ENCODE data around the gene MCTP1.

Gene MCTP1

GRCh38 chr5:95283761-95284571 is 928 bp downstream of the MCTP1 start:
- DNase-seq (ENCODE audit: low read depth in 1 of 2, low spot score in 1 of 2): peak in 1 of 2 experiments; percentile 14
- TF ChIP-seq SPI1 (IDR thresholded peaks at IDR 0.05; ENCODE audit: borderline replicate concordance, low read depth): no peak
- no peak for TF ChIP-seq REST (IDR thresholded peaks at IDR 0.05; ENCODE audit: insufficient replicate concordance, low read depth)
- TF ChIP-seq POLR2AphosphoS5 (IDR thresholded peaks at IDR 0.05; ENCODE audit: low read depth): no peak
- TF ChIP-seq, protein P1, sequence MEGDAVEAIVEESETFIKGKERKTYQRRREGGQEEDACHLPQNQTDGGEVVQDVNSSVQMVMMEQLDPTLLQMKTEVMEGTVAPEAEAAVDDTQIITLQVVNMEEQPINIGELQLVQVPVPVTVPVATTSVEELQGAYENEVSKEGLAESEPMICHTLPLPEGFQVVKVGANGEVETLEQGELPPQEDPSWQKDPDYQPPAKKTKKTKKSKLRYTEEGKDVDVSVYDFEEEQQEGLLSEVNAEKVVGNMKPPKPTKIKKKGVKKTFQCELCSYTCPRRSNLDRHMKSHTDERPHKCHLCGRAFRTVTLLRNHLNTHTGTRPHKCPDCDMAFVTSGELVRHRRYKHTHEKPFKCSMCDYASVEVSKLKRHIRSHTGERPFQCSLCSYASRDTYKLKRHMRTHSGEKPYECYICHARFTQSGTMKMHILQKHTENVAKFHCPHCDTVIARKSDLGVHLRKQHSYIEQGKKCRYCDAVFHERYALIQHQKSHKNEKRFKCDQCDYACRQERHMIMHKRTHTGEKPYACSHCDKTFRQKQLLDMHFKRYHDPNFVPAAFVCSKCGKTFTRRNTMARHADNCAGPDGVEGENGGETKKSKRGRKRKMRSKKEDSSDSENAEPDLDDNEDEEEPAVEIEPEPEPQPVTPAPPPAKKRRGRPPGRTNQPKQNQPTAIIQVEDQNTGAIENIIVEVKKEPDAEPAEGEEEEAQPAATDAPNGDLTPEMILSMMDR (IDR thresholded peaks at IDR 0.05; ENCODE audit: insufficient read depth, low read length): no peak
- TF ChIP-seq GABPA (IDR thresholded peaks at IDR 0.05; ENCODE audit: low read depth): no peak
- Histone ChIP-seq H3K4me3 (replicated peaks; ENCODE audit: insufficient read depth, low read length) (peak overlapping the region; percentile 57), H3K27me3 (ENCODE audit: insufficient read depth, poor library complexity, severe bottlenecking) (peaks cover 11% of the 10 kb centered on the region), H3K27ac (replicated peaks) (no peak overlapping the region)

DNA sequence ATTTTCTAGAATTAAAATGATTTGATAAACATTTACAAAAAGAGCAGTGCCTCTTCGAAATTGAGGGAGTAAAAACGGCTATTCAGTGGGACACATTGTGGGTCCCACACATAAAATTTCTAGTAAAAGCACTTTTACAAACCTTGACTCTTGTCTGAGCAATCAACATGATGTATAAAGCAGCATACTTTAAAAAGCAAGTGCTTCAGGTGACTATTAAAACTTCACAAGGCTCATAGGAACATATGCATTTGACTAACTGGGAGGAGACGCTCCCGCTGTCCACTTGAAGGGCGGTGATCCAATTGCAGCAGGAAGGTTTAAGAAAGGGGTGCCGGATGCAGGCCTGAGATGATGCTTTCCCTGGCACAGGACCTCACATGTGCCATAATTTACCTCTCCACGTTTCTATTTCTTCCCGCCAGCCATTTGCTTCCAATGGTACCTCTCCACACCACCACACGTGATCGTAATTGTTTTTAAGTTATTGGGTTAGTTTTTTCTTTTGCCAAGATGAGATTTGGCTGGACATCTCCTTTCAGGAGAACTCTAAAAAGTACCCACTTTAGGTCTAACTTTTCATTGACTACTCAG is 1.8 kb downstream of the MCTP1 start:
- DNase-seq (ENCODE audit: low read depth in 1 of 2, low spot score in 1 of 2): no peak
- no peak for TF ChIP-seq GABPA (IDR thresholded peaks at IDR 0.05; ENCODE audit: low read depth)
- no peak for TF ChIP-seq REST (IDR thresholded peaks at IDR 0.05; ENCODE audit: insufficient replicate concordance, low read depth)
- TF ChIP-seq, protein P1 (IDR thresholded peaks at IDR 0.05; ENCODE audit: insufficient read depth, low read length): no peak
- TF ChIP-seq POLR2AphosphoS5 (IDR thresholded peaks at IDR 0.05; ENCODE audit: low read depth): no peak
- TF ChIP-seq SPI1 (IDR thresholded peaks at IDR 0.05; ENCODE audit: borderline replicate concordance, low read depth): no peak
- Histone ChIP-seq H3K27ac (replicated peaks) (no peak overlapping the region), H3K4me3 (replicated peaks; ENCODE audit: insufficient read depth, low read length) (no peak overlapping the region), H3K27me3 (ENCODE audit: insufficient read depth, poor library complexity, severe bottlenecking) (peaks cover 11% of the 10 kb centered on the region)

DNA sequence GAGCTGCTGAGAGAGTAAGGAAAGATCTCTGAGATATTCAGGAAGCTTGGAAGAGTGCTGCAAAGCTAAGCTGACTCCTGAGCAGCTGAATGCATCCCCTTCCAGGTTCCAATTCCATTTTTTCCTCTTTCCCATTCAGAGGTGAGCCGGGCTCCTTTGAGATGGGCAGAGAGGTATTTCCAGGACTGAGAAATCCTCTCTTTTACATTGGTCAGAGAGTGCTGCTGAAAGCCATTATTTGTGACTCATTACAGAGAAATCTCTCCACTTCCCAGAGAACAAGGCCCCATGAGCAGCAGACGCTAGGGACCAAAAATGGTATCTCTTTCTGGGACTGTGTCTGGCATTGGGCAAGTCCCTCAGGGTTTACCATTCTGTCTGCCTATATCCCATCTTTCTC is 3.7 kb downstream of the MCTP1 start:
- Histone ChIP-seq H3K27me3 (ENCODE audit: insufficient read depth, poor library complexity, severe bottlenecking) (peaks cover 11% of the 10 kb centered on the region), H3K4me3 (replicated peaks; ENCODE audit: insufficient read depth, low read length) (no peak overlapping the region), H3K27ac (replicated peaks) (no peak overlapping the region)
- TF ChIP-seq, protein P1 (IDR thresholded peaks at IDR 0.05; ENCODE audit: insufficient read depth, low read length): no peak
- no peak for TF ChIP-seq REST (IDR thresholded peaks at IDR 0.05; ENCODE audit: insufficient replicate concordance, low read depth)
- no peak for TF ChIP-seq SPI1 (IDR thresholded peaks at IDR 0.05; ENCODE audit: borderline replicate concordance, low read depth)
- no peak for DNase-seq (ENCODE audit: low read depth in 1 of 2, low spot score in 1 of 2)
